Colonic mucosa (tissue), 4 donors: ENCODE data around the gene TMEM63A. TPM values are rescaled to one million over a fixed set of nuclear protein-coding genes. Genes with fewer than 3 reads are reported as not detected.

Source experiments
- DNase-seq: peaks from one replicate; pipeline ENCODE4 v3.0.0-alpha.2; 2020
- H3K27ac ChIP-seq: fragments of 200-600 bp; one replicate; pipeline ENCODE4 v1.8.0; 2021
- H3K27me3 ChIP-seq: fragments of 200-600 bp; one replicate; pipeline ENCODE4 v1.8.0; 2021
- H3K36me3 ChIP-seq: fragments of 200-600 bp; one replicate; pipeline ENCODE4 v1.8.0; 2021
- H3K4me1 ChIP-seq: fragments of 200-600 bp; one replicate; pipeline ENCODE4 v1.8.0; 2021; ENCODE audit warnings: mild to moderate bottlenecking
- H3K4me3 ChIP-seq: fragments of 200-600 bp; one replicate; pipeline ENCODE4 v1.8.0; 2021
- H3K9ac ChIP-seq, 2 donors: one replicate each; pipeline ENCODE4 v1.7.0; 2013; ENCODE audit warnings: control low read depth in 2 of 2, low read depth in 2 of 2, low read length in 2 of 2
- H3K9me3 ChIP-seq: fragments of 200-600 bp; one replicate; pipeline ENCODE4 v1.8.0; 2021
- intact Hi-C: fragments of 100-400 bp; cut with DNase I; formaldehyde crosslinking; loops from one replicate; pipeline ENCODE4 v1.14.1; 2022
- total RNA-seq, 2 donors: library from RNA; stranded (reverse); fragmentation: NEBNext Ultra II Directional in 1 of 2; extraction: Animal tissue kit (Norgen Biotek cat#: 25700) in 1 of 2; gene quantifications; one replicate each; pipeline ENCODE4 v1.2.1, GENCODE V29; 2021
- TF ChIP-seq, protein P1 (sequence below): fragments of 200-600 bp; IDR thresholded peaks from one replicate; pipeline ENCODE4 v1.8.0; 2022; ENCODE audit warnings: antibody characterized with exemption, mild to moderate bottlenecking
- donor health status: healthy.
- donor health status: DM: no; HTN: no; CAD: no.
- donor health status: DM: no; HTN: no; CAD: no.

The TMEM63A gene
- total RNA-seq, 2 donors from 2014 or later: 124 to 165 TPM

DNA sequence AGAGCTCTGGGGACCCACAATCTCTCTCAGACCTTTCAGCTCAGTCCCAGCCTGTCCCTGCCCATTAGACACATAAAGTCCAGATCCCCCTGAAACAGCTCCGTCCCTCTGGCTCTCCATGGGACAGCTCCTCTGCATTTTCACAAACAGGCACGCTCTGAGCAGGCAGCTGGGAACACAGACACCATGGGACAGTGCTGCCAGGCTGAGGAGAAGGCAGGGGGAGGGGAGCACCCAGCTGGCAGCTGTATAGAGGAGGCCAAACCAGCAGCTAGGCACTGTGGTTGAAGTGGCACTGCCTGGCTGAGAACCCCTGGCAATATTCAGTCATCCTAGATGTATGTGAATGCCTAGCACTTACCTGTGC lies 2.0 kb downstream of the TMEM63A start:
- H3K4me1 ChIP-seq: peaks cover 22% of the 10 kb centered on the region
- H3K9ac ChIP-seq: peak overlapping the region; percentile 51 to 100
- no peak for DNase-seq
- H3K36me3 ChIP-seq: no peaks in the 10 kb centered on the region
- H3K27me3 ChIP-seq: no peaks in the 10 kb centered on the region
- peak overlapping the region; percentile 73 for H3K4me3 ChIP-seq
- TF ChIP-seq, protein P1, sequence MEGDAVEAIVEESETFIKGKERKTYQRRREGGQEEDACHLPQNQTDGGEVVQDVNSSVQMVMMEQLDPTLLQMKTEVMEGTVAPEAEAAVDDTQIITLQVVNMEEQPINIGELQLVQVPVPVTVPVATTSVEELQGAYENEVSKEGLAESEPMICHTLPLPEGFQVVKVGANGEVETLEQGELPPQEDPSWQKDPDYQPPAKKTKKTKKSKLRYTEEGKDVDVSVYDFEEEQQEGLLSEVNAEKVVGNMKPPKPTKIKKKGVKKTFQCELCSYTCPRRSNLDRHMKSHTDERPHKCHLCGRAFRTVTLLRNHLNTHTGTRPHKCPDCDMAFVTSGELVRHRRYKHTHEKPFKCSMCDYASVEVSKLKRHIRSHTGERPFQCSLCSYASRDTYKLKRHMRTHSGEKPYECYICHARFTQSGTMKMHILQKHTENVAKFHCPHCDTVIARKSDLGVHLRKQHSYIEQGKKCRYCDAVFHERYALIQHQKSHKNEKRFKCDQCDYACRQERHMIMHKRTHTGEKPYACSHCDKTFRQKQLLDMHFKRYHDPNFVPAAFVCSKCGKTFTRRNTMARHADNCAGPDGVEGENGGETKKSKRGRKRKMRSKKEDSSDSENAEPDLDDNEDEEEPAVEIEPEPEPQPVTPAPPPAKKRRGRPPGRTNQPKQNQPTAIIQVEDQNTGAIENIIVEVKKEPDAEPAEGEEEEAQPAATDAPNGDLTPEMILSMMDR: no peak
- intact Hi-C loops: no loop called here
- no peaks in the 10 kb centered on the region for H3K9me3 ChIP-seq
- peak overlapping the region; percentile 95 for H3K27ac ChIP-seq

DNA sequence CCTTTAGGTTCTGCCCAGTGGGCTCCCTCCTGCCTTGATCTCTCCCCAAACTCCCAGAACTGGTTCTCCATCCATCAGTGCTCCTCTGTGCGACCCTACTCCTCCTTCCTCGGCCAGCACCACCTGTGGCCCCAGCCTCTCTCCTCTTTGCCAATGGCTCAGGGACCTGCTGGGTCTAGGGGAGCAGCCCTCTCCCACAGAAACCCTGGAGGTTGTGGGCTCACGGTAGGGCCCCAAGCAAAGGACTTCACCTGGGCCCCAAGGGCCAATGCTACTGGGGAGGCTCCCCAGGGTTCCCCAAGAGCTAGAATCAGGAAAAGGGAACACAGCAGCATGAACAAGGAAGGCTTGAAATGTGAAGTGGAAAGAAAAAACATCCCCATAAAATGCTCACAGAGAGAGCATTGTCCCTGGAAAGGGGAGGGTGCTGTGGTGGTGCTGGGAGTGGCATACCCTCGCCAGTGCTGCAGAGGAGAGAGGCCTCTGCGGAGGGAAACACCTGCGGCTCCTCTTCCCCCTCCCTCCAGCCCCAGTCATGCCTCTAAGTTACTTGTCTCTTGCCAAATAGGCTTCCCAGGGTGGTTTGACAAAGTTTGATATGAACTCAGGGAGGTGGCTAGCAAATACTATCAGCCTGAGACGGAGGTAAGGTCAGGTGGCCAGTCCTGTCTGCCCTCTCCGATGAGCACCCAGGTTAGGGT lies 2.5 kb downstream of the TMEM63A start:
- intact Hi-C loops: no loop called here
- peak overlapping the region; percentile 51 to 100 for H3K9ac ChIP-seq

DNA sequence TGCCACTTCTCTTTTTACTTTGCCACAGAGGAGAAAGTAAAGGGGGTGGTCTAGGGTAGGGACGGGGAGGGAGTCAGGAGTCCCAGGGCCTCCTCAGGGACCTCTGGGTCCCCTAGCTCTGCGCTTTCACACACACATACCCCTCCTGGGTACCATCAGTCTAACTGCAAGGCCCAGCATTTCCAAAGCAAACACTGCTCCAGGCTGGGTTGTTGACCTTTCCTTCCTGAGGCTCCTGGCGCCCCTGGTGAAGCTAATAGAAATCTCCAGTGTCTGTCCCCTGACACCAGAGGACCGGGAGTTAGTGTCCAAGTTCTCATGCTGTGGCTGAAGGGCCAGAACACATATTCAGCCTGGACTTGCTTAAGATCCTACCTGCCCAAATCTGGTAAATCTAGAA lies 3.9 kb downstream of the TMEM63A start:
- Histone ChIP-seq H3K4me3 (no peak overlapping the region), H3K27me3 (no peaks in the 10 kb centered on the region), H3K36me3 (no peaks in the 10 kb centered on the region), H3K27ac (peak overlapping the region; percentile 85), H3K9ac (peak overlapping the region in 1 of 2 donors; percentile 100), H3K4me1 (peaks cover 22% of the 10 kb centered on the region), H3K9me3 (no peaks in the 10 kb centered on the region)
- intact Hi-C loops: no loop called here
- peak; percentile 52 for DNase-seq
- TF ChIP-seq, protein P1: no peak

More for the DNA sequence above, 2.5 kb downstream of the TMEM63A start:
- Histone ChIP-seq H3K9me3 (no peaks in the 10 kb centered on the region), H3K27me3 (no peaks in the 10 kb centered on the region), H3K27ac (peak overlapping the region; percentile 95), H3K4me3 (no peak overlapping the region), H3K4me1 (peaks cover 22% of the 10 kb centered on the region), H3K36me3 (no peaks in the 10 kb centered on the region)
- peak; percentile 81 for DNase-seq
- TF ChIP-seq, protein P1: no peak

DNA sequence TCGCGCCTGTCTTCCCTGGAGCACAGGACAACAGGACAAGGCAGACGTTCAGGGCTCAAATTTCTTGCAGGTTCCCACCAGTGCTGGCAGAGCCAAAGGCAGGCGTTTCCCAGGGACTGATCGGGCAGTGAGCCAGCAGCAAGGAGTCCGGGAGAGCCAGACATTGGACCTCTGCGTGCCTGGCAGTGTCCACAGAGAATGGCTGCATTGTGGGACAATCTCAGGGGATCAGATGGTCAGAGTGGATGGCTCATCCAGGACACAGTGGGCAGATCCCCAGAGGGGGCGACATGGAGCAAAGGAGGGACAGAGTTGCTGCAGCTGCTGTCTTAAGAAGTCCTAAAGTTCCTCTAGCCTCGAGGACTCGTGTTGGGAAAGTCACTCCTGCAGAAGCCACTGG lies 4.6 kb downstream of the TMEM63A start:
- no peaks in the 10 kb centered on the region for H3K36me3 ChIP-seq
- DNase-seq: peak; percentile 78
- peaks cover 22% of the 10 kb centered on the region for H3K4me1 ChIP-seq
- peak overlapping the region in 1 of 2 donors; percentile 100 for H3K9ac ChIP-seq
- no peak overlapping the region for H3K4me3 ChIP-seq
- TF ChIP-seq, protein P1: peak; percentile 41
- intact Hi-C loops: no loop called here
- H3K9me3 ChIP-seq: no peaks in the 10 kb centered on the region
- peak overlapping the region; percentile 85 for H3K27ac ChIP-seq
- H3K27me3 ChIP-seq: no peaks in the 10 kb centered on the region

DNA sequence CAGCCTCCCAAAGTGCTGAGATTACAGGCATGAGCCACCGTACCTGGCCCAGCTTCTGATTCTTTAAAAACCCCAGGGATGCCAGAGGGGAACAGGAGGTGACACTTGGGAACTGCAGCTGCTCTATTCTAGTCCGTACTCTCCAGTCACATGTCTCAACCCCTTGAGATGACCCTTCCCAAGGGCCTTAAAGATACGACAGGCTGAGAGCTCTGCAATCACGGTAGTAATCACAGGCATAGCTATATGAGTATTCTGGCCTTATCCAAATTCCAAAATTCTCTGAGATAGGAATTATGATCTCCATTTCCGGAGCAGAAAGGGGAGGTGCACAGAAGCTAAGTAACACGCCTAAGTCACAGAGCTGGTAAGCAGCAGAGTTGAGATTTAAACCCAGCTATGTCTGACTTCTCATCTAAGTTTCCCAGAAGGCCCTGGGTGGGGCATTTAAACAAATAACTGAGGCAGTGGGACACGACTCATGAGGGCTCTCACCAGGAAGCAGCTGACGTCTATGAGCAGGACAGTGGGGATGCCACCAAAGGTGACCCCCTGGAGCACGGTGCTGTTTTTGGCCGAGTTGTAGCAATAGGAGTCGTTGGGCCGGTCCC lies 5.2 kb downstream of the TMEM63A start:
- Histone ChIP-seq H3K27me3 (no peaks in the 10 kb centered on the region), H3K4me3 (no peak overlapping the region), H3K27ac (peak overlapping the region; percentile 85), H3K4me1 (peaks cover 22% of the 10 kb centered on the region), H3K9ac (peak overlapping the region in 1 of 2 donors; percentile 100), H3K9me3 (no peaks in the 10 kb centered on the region), H3K36me3 (no peaks in the 10 kb centered on the region)
- TF ChIP-seq, protein P1: no peak
- no peak for DNase-seq
- intact Hi-C loops: no loop called here
